Stimulated activated naive CD4-positive, alpha-beta T cell (primary cell): ENCODE results near the gene ERCC1.

ENCODE experiments used
- DNase-seq, 6 experiments: peaks; one replicate each; lab custom pipeline; 2025; lab: John Stamatoyannopoulos, UW

ERCC1 gene

GRCh38 chr19:45405435-45406225 lies 18.1 kb downstream of the ERCC1 start:
- peak; percentile 60 to 85 (median 78) for DNase-seq

- DNase-seq = peak in 2 of 6 experiments; percentile 26 to 38
These were observed 18.9 kb downstream of the ERCC1 start, which contains the start of gene PPP1R13L for GRCh38 chr19:45404557-45405434. TSS of gene PPP1R13L (minus strand) at chr19:45405069. CDS start at chr19:45398318, 6,751 bp downstream.

GRCh38 chr19:45403781-45404556 lies 19.7 kb downstream of the ERCC1 start:
- DNase-seq = peak in 5 of 6 experiments; percentile 16 to 45 (median 32)

GRCh38 chr19:45403272-45403671 lies 20.4 kb downstream of the ERCC1 start:
- DNase-seq = no peak

DNA sequence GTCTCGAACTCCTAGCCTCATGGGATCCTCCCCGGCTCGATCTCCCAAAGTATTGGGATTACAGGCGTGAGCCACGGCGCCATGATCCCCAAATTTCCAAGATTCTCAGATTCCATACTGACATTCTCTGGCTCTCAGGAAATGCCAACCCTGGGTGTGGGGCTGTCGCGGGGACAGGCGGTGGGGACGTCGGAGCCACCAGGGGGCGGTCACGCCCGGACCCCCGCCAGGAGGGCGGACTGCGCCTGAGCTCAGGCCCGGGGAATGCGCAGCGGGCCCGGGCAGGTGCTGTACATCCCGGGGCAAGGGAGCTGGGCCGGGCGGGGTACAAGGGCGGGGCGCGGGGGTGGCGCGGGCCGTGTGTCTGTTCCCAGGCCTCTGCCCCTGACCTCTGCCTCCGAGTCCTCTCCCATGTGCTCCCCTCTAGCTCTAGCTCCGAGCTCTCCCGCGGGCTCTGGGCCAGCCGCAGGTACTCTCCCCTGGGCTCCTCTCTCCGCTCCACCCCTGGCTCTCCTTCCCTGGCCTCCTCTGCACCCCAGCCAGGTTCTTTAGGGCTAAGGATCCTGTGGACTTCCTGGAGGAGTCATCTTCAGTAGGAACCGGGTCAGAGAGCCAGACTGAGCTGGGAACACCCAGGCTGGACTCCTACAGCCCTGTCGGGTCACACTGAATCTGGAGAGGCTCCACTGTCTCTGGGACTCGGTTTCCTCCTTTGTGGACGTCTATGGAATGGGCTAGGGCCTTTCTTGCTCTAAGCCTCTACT lies 21.2 kb downstream of the ERCC1 start:
- DNase-seq = peak in 4 of 6 experiments; percentile 16 to 26 (median 24)

DNA sequence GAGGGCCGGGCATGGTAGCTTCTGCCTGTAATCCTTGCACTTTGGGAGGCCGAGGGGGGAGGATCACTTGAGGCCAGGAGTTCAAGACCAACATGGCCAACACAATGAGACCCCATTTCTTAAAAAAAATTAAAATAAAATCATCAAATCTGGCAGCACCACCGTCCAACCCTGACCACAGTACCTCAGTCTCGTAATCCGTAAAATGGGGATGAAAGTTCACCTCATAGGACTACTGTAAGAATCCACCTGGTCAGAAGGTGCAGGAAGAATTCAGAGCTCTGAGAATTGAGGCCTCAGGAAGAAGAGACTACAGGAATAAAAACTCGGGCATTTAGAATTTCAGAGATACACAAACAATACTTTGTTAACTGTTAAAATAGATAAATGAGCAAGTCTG lies 21.9 kb downstream of the ERCC1 start:
- no peak for DNase-seq

- DNase-seq = no peak
These were observed 23.5 kb downstream of the ERCC1 start for GRCh38 chr19:45400192-45400591.

GRCh38 chr19:45395821-45396617 lies 27.7 kb downstream of the ERCC1 start:
- no peak for DNase-seq

DNA sequence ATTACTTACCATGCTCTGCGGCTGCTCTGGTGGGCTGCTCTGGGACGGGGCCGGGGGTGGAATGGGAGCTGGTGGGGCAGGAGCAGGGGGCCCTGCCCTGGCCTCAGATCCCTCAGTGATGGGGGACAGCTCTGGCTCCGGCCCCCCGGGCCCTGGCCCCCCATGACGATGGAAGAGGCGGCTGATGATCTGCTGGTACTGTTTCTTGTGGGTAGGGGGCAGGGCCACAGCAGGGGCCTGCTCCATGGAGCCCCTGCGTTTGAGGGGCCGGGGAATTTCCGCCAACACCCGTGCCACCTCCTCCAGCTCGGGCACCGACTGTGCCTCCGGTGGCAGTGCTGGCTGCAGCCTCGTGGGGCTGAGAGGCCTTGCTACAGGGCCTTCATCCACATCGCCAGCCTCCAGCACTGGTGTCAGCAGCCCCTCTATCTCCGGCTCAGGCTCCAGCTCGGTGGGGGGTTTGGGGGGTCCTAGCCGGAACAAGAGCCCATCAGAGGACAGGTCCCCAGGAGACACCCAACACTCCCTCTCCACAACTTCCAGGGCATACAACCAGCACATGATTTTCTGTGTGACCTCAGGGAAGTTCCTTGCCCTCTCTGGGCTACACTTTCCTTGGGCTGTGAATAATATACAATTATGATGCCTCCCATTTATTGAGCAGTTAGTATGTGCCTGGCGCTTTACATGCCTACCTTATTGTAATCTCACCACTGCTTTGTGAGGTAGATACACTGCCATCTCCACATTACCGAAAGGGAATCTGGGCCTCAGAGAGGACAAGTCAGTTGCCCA lies 31.6 kb downstream of the ERCC1 start:
- DNase-seq = no peak

GRCh38 chr19:45391346-45391745 lies 32.4 kb downstream of the ERCC1 start:
- DNase-seq = no peak

GRCh38 chr19:45385392-45386221 lies 38.1 kb downstream of the ERCC1 start:
- no peak for DNase-seq

- no peak for DNase-seq
These were observed 41.3 kb downstream of the ERCC1 start for GRCh38 chr19:45382426-45382825.

- no peak for DNase-seq
These were observed 43.6 kb downstream of the ERCC1 start for GRCh38 chr19:45380107-45380506.

DNA sequence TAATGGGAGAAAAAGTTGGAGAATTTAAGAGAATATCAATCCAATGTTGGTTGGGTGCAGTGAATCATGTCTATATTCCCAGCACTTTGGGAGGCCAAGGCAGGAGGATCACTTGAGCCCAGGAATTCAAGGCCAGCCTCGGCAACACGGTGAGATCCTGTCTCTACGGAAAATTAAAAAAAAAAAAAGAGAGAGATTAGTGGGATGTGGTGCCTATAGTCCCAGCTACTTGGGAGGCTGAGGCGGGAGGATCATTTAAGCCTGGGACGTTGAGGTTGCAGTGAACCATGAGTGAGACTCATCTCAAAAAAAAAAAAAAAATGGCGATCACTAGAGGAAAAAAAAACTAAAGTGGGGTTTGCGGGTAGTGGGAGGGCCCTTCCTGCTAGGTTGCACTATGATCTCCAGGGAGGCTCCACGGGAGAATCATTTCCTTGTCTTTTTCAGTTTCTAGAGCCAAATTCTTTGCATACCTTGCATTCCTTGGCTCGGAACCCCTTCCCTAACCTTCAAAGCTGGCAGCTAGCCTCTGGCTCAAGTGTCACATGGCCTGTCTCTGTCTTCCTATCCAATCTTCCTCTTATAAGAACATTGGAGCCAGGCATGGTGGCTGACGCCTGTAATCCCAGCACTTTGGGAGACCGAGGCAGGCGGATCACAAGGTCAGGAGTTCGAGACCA lies 47.5 kb downstream of the ERCC1 start:
- DNase-seq = no peak

DNA sequence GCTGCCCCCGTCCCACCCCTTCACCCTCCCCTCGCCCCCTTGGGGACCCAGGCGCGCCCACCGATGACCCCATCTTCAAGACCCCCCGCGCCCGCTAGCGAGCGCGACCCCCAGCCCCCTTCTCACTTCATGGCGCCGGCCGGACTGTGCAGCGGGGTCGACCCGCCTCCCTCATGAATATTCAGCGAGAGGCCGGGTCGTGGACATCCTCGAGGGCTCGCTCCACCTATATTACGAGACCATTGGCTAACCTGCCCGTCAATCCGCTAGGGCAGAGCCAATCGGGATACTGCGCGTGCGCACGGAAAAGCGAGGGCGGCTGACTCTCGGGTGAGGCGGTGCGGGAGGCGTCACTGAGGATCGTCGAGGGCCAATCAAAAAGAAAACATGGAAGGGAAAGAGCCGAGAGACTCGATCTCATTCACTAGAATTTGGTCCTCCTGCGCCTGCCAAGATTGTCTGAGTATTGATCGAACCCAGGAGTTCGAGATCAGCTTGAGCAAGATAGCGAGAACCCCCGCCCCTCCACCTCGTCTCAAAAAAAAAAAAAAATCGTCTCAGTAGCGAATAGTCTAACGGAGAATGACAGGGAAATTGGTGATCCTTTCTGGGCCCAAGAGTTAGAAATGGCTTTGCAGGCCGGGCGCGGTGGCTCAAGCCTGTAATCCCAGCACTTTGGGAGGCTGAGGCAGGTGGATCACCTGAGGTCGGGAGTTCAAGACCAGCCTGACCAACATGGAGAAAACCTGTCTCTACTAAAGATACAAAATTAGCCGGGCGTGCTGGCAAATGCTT lies 53.1 kb downstream of the ERCC1 start, which contains the start of gene ERCC2:
TSS of gene ERCC2 (minus strand) at position 164 of the 795 bp plus-strand sequence. CDS start at position 131, 33 bp downstream.
- DNase-seq = peak; percentile 98 to 99 (median 98)

GRCh38 chr19:45368737-45369340 lies 54.9 kb downstream of the ERCC1 start:
- DNase-seq = no peak

DNA sequence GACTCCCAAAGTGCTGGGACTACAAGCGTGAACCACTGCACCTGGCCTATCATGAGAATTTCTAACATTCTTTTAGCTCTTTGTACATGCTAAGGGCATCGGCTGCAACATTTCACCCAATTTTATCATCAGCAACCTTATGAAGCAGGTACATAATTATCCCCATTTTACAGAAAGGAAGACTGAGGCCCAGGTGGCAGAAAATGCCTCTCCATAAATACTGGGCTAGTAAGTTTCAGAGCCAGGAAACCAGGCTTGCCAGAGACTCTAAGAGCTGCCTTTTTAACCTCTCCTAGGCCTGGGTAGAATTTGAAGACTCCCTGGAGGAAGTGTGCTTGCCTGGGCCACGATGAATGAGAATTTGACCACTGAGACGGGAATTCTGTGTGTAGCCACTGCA lies 55.6 kb downstream of the ERCC1 start:
- DNase-seq = no peak
